Measurements from ENCODE around the gene PRADC1.
"Not testable (repeated sequence)": the region's sequence is repeated elsewhere in the genome, so short reads cannot be mapped to it uniquely, and the experiment has no call there.

PRADC1 gene

DNA sequence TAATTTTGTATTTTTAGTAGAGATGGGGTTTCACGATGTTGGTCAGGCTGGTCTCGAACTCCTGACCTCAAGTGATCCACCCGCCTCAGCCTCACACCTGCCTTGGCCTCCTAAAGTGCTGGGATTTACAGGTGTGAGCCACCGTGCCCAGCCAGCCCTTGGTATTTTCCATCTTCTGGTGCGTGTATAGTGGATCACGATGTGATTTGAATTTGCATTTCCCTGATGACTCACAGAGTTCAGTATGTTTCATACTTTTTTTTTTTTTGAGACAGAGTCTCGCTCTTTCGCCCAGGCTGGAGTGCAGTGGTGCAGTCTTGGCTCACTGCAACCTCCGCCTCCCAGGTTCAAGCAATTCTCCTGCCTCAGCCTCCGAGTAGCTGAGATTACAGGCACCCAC lies 32.8 kb downstream of the PRADC1 start:
- not testable (repeated sequence) for DNase-seq

DNA sequence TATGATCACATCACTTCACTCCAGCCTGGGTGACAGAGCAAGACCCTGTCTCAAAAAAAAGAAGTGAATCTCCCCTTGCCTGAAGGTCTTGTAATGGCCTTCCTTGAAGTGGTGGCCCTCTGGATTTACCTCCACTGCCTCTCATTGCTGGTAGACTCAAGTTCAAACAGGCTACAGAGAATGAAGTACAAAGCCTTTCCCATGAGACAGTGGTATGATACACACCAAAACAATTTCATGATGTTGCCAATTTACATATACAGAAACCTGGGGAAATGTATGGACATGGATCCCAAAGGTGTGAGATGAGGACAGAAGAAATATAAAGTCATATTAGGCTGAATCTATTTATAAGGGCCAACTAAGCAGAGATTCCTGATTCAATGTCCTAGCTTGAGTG lies 35.5 kb downstream of the PRADC1 start:
- DNase-seq = no peak

DNA sequence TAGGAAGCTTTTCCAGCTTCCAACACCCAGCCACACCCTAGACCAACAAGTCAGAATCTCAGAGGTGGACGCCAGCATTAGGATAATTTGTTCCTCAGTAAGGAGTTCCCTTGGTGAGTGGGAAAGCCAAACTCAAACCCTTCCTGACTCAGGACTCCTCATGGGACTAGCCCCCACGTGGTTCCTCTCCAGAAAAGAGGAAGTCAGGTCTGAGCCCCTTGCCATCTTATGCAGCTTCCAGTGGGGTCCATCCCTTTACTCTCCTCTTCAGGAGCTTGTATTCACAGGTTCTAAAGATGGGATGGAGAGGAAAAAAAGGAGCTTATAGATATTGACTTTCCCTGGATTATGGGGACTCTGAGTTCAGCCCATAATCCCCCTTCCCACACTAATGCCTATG lies 45.5 kb downstream of the PRADC1 start:
- no peak for DNase-seq

DNA sequence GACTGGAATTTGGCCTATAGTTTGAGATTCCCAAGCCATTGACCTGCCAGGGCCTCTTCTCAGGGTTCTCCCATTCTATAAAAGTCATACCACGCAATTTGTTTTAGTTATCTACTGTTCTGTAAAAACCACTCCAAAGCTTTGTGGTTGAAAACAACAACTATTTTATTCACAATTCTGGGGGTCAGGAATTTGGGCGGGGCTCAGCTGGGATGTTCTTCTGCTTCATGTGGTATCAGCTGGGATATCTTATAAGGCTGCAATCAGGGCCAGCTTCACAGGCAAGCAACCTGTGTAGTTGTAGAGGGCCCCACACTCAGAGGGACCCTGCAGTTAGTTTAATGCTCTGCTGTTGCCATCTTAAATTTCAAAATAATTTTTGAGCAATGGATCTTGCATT lies 47.1 kb downstream of the PRADC1 start:
- DNase-seq = no peak

All from DMS79 (cell line).